Measurements from ENCODE around the gene SLC6A18.

DNA sequence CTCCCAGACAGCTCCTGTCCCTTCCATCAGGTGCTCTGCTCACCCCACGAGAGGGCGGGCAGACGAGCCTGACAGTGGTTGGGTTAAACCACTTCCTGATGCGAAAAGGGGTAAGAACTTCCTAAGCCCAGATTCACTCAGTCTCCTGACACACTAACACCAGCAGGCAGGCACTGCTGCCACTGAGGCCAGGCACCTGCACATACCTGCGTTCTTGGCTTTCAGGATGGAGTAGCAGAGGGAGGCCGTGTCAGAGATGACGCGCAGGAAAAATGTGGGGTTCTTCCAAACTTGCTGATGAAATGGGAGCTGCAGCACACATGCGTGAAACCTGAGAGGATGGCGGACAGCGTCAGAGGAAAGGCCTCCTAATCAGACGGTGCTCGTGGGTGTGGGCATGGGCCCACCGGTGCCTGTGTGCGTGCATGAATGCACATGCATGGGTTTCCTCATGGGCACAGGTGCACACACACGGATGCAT is 29.9 kb downstream of the SLC6A18 start:
- no peak for TF ChIP-seq BRCA1 (IDR thresholded peaks at IDR 0.05; ENCODE audit: low read depth, low read length)
- no peak for TF ChIP-seq TARDBP (IDR thresholded peaks at IDR 0.05; ENCODE audit: borderline replicate concordance)
- TF ChIP-seq, protein P1, sequence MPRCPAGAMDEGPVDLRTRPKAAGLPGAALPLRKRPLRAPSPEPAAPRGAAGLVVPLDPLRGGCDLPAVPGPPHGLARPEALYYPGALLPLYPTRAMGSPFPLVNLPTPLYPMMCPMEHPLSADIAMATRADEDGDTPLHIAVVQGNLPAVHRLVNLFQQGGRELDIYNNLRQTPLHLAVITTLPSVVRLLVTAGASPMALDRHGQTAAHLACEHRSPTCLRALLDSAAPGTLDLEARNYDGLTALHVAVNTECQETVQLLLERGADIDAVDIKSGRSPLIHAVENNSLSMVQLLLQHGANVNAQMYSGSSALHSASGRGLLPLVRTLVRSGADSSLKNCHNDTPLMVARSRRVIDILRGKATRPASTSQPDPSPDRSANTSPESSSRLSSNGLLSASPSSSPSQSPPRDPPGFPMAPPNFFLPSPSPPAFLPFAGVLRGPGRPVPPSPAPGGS (IDR thresholded peaks at IDR 0.05; ENCODE audit: borderline replicate concordance, insufficient read depth, low read depth, low read length, poor library complexity, severe bottlenecking), result no peak
- TF ChIP-seq MYB (IDR thresholded peaks at IDR 0.05; ENCODE audit: borderline replicate concordance, low read depth, low read length), result no peak
- TF ChIP-seq BCL11A (IDR thresholded peaks at IDR 0.05; ENCODE audit: low read depth, low read length), result no peak
- TF ChIP-seq, protein P2, sequence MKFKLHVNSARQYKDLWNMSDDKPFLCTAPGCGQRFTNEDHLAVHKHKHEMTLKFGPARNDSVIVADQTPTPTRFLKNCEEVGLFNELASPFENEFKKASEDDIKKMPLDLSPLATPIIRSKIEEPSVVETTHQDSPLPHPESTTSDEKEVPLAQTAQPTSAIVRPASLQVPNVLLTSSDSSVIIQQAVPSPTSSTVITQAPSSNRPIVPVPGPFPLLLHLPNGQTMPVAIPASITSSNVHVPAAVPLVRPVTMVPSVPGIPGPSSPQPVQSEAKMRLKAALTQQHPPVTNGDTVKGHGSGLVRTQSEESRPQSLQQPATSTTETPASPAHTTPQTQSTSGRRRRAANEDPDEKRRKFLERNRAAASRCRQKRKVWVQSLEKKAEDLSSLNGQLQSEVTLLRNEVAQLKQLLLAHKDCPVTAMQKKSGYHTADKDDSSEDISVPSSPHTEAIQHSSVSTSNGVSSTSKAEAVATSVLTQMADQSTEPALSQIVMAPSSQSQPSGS (IDR thresholded peaks at IDR 0.05; ENCODE audit: low read length), result no peak
- TF ChIP-seq, protein P3, sequence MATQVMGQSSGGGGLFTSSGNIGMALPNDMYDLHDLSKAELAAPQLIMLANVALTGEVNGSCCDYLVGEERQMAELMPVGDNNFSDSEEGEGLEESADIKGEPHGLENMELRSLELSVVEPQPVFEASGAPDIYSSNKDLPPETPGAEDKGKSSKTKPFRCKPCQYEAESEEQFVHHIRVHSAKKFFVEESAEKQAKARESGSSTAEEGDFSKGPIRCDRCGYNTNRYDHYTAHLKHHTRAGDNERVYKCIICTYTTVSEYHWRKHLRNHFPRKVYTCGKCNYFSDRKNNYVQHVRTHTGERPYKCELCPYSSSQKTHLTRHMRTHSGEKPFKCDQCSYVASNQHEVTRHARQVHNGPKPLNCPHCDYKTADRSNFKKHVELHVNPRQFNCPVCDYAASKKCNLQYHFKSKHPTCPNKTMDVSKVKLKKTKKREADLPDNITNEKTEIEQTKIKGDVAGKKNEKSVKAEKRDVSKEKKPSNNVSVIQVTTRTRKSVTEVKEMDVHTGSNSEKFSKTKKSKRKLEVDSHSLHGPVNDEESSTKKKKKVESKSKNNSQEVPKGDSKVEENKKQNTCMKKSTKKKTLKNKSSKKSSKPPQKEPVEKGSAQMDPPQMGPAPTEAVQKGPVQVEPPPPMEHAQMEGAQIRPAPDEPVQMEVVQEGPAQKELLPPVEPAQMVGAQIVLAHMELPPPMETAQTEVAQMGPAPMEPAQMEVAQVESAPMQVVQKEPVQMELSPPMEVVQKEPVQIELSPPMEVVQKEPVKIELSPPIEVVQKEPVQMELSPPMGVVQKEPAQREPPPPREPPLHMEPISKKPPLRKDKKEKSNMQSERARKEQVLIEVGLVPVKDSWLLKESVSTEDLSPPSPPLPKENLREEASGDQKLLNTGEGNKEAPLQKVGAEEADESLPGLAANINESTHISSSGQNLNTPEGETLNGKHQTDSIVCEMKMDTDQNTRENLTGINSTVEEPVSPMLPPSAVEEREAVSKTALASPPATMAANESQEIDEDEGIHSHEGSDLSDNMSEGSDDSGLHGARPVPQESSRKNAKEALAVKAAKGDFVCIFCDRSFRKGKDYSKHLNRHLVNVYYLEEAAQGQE (IDR thresholded peaks at IDR 0.05; ENCODE audit: low read depth, low read length), result no peak
- no peak for TF ChIP-seq CREB1 (IDR thresholded peaks at IDR 0.05; ENCODE audit: low read depth)
- TF ChIP-seq SMAD1 (IDR thresholded peaks at IDR 0.05; ENCODE audit: low read depth, partially characterized antibody), result no peak
- TF ChIP-seq CHD2 (IDR thresholded peaks at IDR 0.05; ENCODE audit: borderline replicate concordance, low read depth, low read length), result no peak
- no peak for TF ChIP-seq CREM (IDR thresholded peaks at IDR 0.05; ENCODE audit: low read depth)
- TF ChIP-seq JUND (IDR thresholded peaks at IDR 0.05; ENCODE audit: low read depth, low read length), result no peak
